Activated CD4-positive, alpha-beta T cell treated with anti-CD3 and anti-CD28 coated beads for 1 hour (primary cell): ENCODE results near the gene ZNF320.
"Not testable (repeated sequence)": the region's sequence is repeated elsewhere in the genome, so short reads cannot be mapped to it uniquely, and the experiment has no call there.

Source experiments
- DNase-seq: peaks from one replicate; pipeline ENCODE4 v3.0.0-alpha.2; 2020

ZNF320 gene

DNA sequence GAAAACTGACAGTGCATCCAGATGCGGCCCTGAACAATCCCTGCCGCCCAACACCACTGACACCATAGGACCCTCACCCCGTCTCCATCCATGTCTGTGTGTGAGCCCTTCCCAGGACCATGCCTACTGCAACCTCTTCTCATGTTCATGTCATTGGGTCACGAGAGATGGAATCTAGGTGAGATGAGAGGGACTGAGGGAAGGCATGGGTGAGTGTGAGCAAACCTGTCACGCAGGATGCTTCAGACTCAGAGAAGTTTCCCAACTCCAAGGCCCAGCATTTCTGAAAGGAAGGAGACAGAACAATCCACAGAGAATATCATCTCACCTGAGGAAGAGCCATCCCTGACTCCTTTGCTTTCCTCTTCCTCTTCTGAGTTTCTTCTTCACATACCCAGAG, 20.1 kb upstream of the ZNF320 start:
- no peak for DNase-seq

GRCh38 chr19:52910648-52911047, 13.2 kb upstream of the ZNF320 start:
- no peak for DNase-seq

GRCh38 chr19:52904052-52904780, 6.8 kb upstream of the ZNF320 start:
- DNase-seq = not testable (repeated sequence)

- DNase-seq = no peak
These were observed 4.4 kb upstream of the ZNF320 start for GRCh38 chr19:52901842-52902241.

GRCh38 chr19:52898596-52898995, 1.2 kb upstream of the ZNF320 start:
- DNase-seq = not testable (repeated sequence)

DNA sequence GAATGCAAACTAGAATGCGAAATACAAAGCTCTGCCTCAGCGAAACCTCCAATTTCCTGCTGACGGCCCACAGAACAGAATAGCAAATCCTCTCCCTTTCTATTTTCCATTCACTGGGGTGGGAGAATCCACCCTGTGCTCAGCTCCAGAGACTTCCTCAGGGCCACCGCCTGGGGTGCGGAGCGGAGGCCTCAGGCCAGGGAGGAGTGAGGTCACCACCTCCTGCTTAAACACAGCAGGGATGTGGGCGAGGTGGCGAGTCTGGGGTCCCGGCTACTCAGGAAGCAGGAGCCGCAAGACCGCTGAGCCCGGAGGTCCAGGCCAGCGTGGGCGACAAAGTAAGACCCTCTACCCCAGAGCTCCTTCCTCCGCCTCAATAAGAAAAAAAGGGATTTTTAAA, 666 bp upstream of the ZNF320 start:
- no peak for DNase-seq

GRCh38 chr19:52896431-52897137, 851 bp downstream of the ZNF320 start:
- DNase-seq = no peak

GRCh38 chr19:52891336-52891735, 6.1 kb downstream of the ZNF320 start:
- DNase-seq = no peak

GRCh38 chr19:52889931-52890330, 7.5 kb downstream of the ZNF320 start:
- no peak for DNase-seq

GRCh38 chr19:52889076-52889475, 8.4 kb downstream of the ZNF320 start:
- DNase-seq = no peak

DNA sequence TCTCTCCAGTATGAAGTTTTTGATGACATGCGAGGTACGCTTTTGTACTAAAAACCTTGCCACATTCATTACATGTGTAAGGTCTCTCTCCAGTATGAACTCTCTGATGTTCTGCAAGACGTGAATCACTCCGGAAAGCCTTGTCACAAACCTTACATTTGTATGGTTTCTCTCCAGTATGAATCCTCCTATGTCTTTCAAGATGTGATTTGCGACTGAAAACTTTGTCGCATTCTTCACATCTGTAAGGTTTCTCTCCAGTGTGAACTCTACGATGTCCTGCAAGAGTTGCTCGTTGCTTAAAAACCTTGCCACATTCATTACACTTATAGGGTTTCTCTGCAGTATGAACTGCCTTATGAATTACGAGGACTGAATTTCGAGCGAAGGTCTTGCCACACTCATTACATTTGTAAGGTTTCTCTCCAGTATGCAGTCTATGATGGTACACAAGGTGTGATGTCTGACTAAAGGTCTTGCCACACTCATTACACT, 16.5 kb downstream of the ZNF320 start:
- no peak for DNase-seq

DNA sequence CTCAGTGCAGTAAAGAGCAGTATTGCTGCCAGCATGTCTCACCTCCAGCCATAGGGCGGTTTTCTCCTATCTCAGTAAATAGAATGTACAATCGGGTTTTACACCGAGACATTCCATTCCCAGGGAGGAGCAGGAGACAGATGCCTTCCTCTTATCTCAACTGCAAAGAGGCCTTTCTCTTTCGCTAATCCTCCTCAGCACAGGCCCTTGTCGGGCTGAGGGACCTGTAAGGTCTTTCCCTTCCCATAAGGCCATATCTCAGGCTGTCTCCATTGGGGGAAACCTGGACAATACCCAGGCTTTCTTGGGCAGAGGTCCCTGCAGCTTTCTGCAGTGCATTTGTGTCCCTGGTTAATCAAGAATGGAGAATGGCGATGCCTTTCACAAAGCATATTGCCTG, 24.4 kb downstream of the ZNF320 start:
- not testable (repeated sequence) for DNase-seq

DNA sequence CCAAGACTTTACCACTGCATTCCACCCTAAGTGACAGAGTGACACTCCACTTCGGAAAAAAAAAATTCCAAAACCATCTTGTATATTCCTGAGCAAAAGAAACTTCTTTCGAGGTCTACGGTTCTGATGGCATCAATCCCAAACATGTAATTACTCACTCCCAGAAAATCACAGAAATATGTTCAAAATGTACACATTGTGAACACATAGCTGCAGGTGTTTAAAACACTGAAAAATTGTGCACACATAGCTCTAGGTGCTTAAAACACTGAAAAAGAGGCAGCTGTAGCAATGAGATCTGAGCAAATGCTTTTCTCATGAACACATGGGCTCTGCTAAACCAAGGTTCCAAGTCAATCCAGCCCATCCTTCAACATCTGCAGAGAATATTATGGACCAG, 26.0 kb downstream of the ZNF320 start:
- DNase-seq = no peak

DNA sequence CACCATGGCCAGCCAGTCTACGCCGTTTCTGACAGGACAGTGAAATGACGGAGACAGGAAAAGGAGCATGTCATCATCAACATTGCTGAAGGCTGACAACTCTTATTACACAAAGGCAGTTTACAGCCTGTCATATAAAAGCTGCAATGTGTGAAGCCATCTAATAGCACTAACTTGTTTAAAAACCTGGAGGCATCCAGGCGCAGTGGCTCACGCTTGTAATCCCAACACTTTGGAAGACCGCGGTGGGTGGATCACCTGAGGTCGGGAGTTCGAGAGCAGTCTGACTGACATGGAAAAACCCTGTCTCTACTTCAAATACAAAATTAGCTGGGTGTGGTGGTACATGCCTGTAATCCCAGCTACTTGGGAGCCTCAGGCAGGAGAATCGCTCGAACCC, 29.4 kb downstream of the ZNF320 start:
- not testable (repeated sequence) for DNase-seq

GRCh38 chr19:52857378-52858191, 39.9 kb downstream of the ZNF320 start, which contains the start of gene ZNF468:
Gene ZNF468, minus strand, starts transcription at chr19:52857619. Its CDS starts 3,347 bp downstream, at chr19:52854272.
- DNase-seq = peak; percentile 52

GRCh38 chr19:52856540-52857377, 40.7 kb downstream of the ZNF320 start:
- DNase-seq = not testable (repeated sequence)
